GM23338 (cell line): ENCODE data around the gene MRPS6. TPM values are rescaled to one million over a fixed set of nuclear protein-coding genes. Genes with fewer than 3 reads are reported as not detected.

ENCODE experiments used
- ATAC-seq: fragments of 200-7000 bp; cut with Tn5 transposase; 3 replicates; pipeline ENCODE4 v1.9.1; 2020
- DNase-seq: peaks from one replicate; pipeline ENCODE4 v3.0.0-alpha.2; 2015; ENCODE audit warnings: low spot score
- H2AFZ ChIP-seq: fragments of 200-600 bp; sonication (generic); 2 replicates; pipeline ENCODE4 v1.8.0; 2016; ENCODE audit warnings: antibody characterized with exemption, mild to moderate bottlenecking, moderate library complexity
- H3F3A ChIP-seq: fragments of 200-600 bp; sonication (generic); replicated peaks from 2 replicates; pipeline ENCODE4 v1.8.0; 2017; ENCODE audit warnings: antibody characterized with exemption, mixed run types, low read depth
- H3K27ac ChIP-seq: fragments of 200-600 bp; sonication (generic); 2 replicates; pipeline ENCODE4 v1.6.1; 2016; ENCODE audit warnings: low read depth
- H3K27me3 ChIP-seq: fragments of 200-600 bp; sonication (generic); 2 replicates; pipeline ENCODE4 v1.8.0; 2016; ENCODE audit warnings: mild to moderate bottlenecking, mixed run types, moderate library complexity; ENCODE audit not compliant: insufficient read depth
- H3K36me3 ChIP-seq: fragments of 200-600 bp; sonication (generic); 2 replicates; pipeline ENCODE4 v1.8.0; 2016; ENCODE audit warnings: mild to moderate bottlenecking; ENCODE audit not compliant: insufficient read depth
- H3K4me1 ChIP-seq: fragments of 200-600 bp; sonication (generic); 2 replicates; pipeline ENCODE4 v1.8.0; 2016; ENCODE audit warnings: mild to moderate bottlenecking, moderate library complexity; ENCODE audit not compliant: insufficient read depth
- H3K4me2 ChIP-seq: fragments of 200-600 bp; sonication (generic); 2 replicates; pipeline ENCODE4 v1.7.1; 2017; ENCODE audit warnings: mixed run types
- H3K4me3 ChIP-seq: fragments of 200-600 bp; sonication (generic); 2 replicates; pipeline ENCODE4 v1.6.1; 2016; ENCODE audit warnings: mixed run types
- H3K79me2 ChIP-seq: fragments of 200-600 bp; sonication (generic); replicated peaks from 2 replicates; pipeline ENCODE4 v1.8.0; 2017; ENCODE audit warnings: mild to moderate bottlenecking; ENCODE audit not compliant: insufficient read depth
- H3K9me2 ChIP-seq: fragments of 200-600 bp; sonication (generic); 2 replicates; pipeline ENCODE4 v1.8.0; 2017; ENCODE audit not compliant: insufficient read depth
- H4K20me1 ChIP-seq: fragments of 200-600 bp; sonication (generic); replicated peaks from 2 replicates; pipeline ENCODE4 v1.8.0; 2017; ENCODE audit warnings: mild to moderate bottlenecking; ENCODE audit not compliant: insufficient read depth
- H3K27ac Mint-ChIP-seq: 2 replicates; pipeline ENCODE4 v1.8.0; 2020; ENCODE audit warnings: inconsistent platforms, mild to moderate bottlenecking, moderate library complexity, mixed read lengths
- H3K27me3 Mint-ChIP-seq: 3 replicates; pipeline ENCODE4 v1.8.0; 2022; ENCODE audit warnings: low read depth, mild to moderate bottlenecking, moderate library complexity, mixed read lengths, inconsistent platforms; ENCODE audit not compliant: insufficient read depth, poor library complexity
- H3K36me3 Mint-ChIP-seq: 3 replicates; pipeline ENCODE4 v1.8.0; 2021; ENCODE audit warnings: low read depth, mild to moderate bottlenecking, inconsistent platforms, moderate library complexity, mixed read lengths
- H3K4me1 Mint-ChIP-seq: 3 replicates; pipeline ENCODE4 v1.8.0; 2020; ENCODE audit warnings: mild to moderate bottlenecking, inconsistent platforms, mixed read lengths
- H3K4me3 Mint-ChIP-seq: 3 replicates; pipeline ENCODE4 v1.8.0; 2021; ENCODE audit warnings: moderate library complexity, mild to moderate bottlenecking, inconsistent platforms, mixed read lengths
- H3K9me3 Mint-ChIP-seq: 3 replicates; pipeline ENCODE4 v1.8.0; 2020; ENCODE audit warnings: moderate library complexity, mild to moderate bottlenecking, inconsistent platforms, mixed read lengths
- CREB1 ChIP-seq: fragments of 250-450 bp; sonication (Bioruptor Pico); IDR thresholded peaks from 2 replicates; pipeline ENCODE4 v1.5.0; 2020; ENCODE audit warnings: low read depth, mild to moderate bottlenecking, moderate library complexity
- ETS1 ChIP-seq: IDR thresholded peaks from 2 replicates; pipeline ENCODE4 v1.6.1; 2016; ENCODE audit warnings: antibody characterized with exemption
- EZH2 ChIP-seq: fragments of 200-600 bp; sonication (generic); IDR thresholded peaks from one replicate; pipeline ENCODE4 v1.8.0; 2017; ENCODE audit warnings: antibody characterized with exemption, mild to moderate bottlenecking, low read depth; ENCODE audit not compliant: unreplicated experiment
- EZH2phosphoT487 ChIP-seq: fragments of 200-600 bp; sonication (generic); IDR thresholded peaks from one replicate; pipeline ENCODE4 v1.8.1; 2018; ENCODE audit warnings: antibody characterized with exemption; ENCODE audit not compliant: unreplicated experiment
- JUNB ChIP-seq: IDR thresholded peaks from one replicate; pipeline ENCODE4 v1.6.1; 2016; ENCODE audit warnings: antibody characterized with exemption; ENCODE audit not compliant: unreplicated experiment
- NANOG ChIP-seq: IDR thresholded peaks from 2 replicates; pipeline ENCODE4 v1.6.1; 2016; ENCODE audit warnings: antibody characterized with exemption, borderline replicate concordance
- POLR2AphosphoS5 ChIP-seq: IDR thresholded peaks from 2 replicates; pipeline ENCODE4 v1.6.1; 2016; ENCODE audit warnings: antibody characterized with exemption, low read depth
- REST ChIP-seq: IDR thresholded peaks from one replicate; pipeline ENCODE4 v1.6.1; 2018; ENCODE audit warnings: antibody characterized with exemption; ENCODE audit not compliant: unreplicated experiment
- STAT1 ChIP-seq: IDR thresholded peaks from one replicate; pipeline ENCODE4 v1.6.1; 2016; ENCODE audit warnings: antibody characterized with exemption; ENCODE audit not compliant: unreplicated experiment
- ZNF114 ChIP-seq: fragments of 250-450 bp; sonication (Bioruptor Pico); IDR thresholded peaks from 2 replicates; pipeline ENCODE4 v1.5.0; 2020; ENCODE audit warnings: mild to moderate bottlenecking, moderate library complexity
- ZNF331 ChIP-seq: fragments of 250-450 bp; sonication (Bioruptor Pico); IDR thresholded peaks from 2 replicates; pipeline ENCODE4 v1.5.0; 2020; ENCODE audit warnings: low read depth, mild to moderate bottlenecking, moderate library complexity
- polyA plus RNA-seq: library from polyadenylated mRNA; unstranded; fragments of >200 nt; fragmentation: Nextera tagmentation; extraction: Ambion mirVana; gene quantifications from 2 replicates; pipeline ENCODE4 v1.2.1, GENCODE V29; 2016
- total RNA-seq: library from RNA; depleted of rRNA; stranded (reverse); fragments of >200 nt; shearing (Covaris generic); gene quantifications from 2 replicates; pipeline ENCODE4 v1.2.3, GENCODE V29; 2014
- TF ChIP-seq, protein P1 (sequence below), 2 experiments: fragments of 200-600 bp in 1 of 2; sonication (generic) in 1 of 2; conservative IDR thresholded peaks; 2 replicates each; pipeline versions ENCODE4 v1.5.1 to v1.6.1; 2016 to 2017; ENCODE audit warnings: antibody characterized with exemption in 2 of 2, low read depth in 2 of 2, mild to moderate bottlenecking in 2 of 2, moderate library complexity in 1 of 2
- TF ChIP-seq, protein P2 (sequence below): fragments of 250-450 bp; sonication (Bioruptor Pico); IDR thresholded peaks from 2 replicates; pipeline ENCODE4 v1.5.0; 2020; ENCODE audit warnings: mild to moderate bottlenecking, moderate library complexity

Gene MRPS6
- total and polyA plus RNA-seq, 2 experiments from 2014 or later: 80.5 to 242 TPM

DNA sequence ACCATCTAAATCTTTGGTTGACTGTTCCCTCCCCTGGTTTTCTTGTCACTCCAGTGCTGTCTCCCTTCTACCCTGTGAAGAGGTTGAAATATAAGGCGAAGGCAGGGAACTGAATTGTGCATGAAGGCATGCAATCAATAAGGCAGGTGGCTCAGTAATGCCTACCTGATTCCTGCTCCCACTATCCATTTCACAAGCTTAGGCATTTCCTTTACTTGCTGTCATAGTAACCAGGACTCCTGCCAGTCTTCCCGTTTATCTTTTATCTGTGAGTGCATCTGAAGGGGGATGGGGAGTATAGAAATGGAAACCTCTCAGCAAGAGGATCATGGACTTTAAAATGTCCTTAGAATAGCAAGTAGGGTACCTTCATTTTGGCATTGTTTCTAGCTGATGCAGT is 40.5 kb downstream of the MRPS6 start:
- Mint-ChIP-seq H3K4me3 (no peak overlapping the region), H3K27me3 (no peaks in the 10 kb centered on the region), H3K4me1 (peaks cover 50% of the 10 kb centered on the region), H3K27ac (0 out of 2 replicates have a peak overlapping the region, but pooled peaks have one; percentile 16), H3K9me3 (peaks cover 3% of the 10 kb centered on the region; the same call in 1 of the 3 replicates), H3K36me3 (peaks cover 21% of the 10 kb centered on the region)
- H3K4me2 ChIP-seq: peak overlapping the region; percentile 24; the same call in 1 of the 2 replicates
- no peaks in the 10 kb centered on the region; the same call in 1 of the 2 replicates for H3K9me2 ChIP-seq
- DNase-seq: peak; percentile 60
- TF ChIP-seq EZH2phosphoT487 (no peak), ZNF331 (CRISPR knock-in tag) (no peak), ZNF114 (CRISPR knock-in tag) (no peak), STAT1 (no peak), CREB1 (CRISPR knock-in tag) (no peak), POLR2AphosphoS5 (no peak), NANOG (no peak), JUNB (no peak), EZH2 (no peak), ETS1 (no peak), REST (no peak)
- TF ChIP-seq, protein P1, sequence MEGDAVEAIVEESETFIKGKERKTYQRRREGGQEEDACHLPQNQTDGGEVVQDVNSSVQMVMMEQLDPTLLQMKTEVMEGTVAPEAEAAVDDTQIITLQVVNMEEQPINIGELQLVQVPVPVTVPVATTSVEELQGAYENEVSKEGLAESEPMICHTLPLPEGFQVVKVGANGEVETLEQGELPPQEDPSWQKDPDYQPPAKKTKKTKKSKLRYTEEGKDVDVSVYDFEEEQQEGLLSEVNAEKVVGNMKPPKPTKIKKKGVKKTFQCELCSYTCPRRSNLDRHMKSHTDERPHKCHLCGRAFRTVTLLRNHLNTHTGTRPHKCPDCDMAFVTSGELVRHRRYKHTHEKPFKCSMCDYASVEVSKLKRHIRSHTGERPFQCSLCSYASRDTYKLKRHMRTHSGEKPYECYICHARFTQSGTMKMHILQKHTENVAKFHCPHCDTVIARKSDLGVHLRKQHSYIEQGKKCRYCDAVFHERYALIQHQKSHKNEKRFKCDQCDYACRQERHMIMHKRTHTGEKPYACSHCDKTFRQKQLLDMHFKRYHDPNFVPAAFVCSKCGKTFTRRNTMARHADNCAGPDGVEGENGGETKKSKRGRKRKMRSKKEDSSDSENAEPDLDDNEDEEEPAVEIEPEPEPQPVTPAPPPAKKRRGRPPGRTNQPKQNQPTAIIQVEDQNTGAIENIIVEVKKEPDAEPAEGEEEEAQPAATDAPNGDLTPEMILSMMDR (conservative IDR thresholded peaks at IDR 0.05; ENCODE audit: low read depth in 2 of 2): no peak
- TF ChIP-seq, protein P2, sequence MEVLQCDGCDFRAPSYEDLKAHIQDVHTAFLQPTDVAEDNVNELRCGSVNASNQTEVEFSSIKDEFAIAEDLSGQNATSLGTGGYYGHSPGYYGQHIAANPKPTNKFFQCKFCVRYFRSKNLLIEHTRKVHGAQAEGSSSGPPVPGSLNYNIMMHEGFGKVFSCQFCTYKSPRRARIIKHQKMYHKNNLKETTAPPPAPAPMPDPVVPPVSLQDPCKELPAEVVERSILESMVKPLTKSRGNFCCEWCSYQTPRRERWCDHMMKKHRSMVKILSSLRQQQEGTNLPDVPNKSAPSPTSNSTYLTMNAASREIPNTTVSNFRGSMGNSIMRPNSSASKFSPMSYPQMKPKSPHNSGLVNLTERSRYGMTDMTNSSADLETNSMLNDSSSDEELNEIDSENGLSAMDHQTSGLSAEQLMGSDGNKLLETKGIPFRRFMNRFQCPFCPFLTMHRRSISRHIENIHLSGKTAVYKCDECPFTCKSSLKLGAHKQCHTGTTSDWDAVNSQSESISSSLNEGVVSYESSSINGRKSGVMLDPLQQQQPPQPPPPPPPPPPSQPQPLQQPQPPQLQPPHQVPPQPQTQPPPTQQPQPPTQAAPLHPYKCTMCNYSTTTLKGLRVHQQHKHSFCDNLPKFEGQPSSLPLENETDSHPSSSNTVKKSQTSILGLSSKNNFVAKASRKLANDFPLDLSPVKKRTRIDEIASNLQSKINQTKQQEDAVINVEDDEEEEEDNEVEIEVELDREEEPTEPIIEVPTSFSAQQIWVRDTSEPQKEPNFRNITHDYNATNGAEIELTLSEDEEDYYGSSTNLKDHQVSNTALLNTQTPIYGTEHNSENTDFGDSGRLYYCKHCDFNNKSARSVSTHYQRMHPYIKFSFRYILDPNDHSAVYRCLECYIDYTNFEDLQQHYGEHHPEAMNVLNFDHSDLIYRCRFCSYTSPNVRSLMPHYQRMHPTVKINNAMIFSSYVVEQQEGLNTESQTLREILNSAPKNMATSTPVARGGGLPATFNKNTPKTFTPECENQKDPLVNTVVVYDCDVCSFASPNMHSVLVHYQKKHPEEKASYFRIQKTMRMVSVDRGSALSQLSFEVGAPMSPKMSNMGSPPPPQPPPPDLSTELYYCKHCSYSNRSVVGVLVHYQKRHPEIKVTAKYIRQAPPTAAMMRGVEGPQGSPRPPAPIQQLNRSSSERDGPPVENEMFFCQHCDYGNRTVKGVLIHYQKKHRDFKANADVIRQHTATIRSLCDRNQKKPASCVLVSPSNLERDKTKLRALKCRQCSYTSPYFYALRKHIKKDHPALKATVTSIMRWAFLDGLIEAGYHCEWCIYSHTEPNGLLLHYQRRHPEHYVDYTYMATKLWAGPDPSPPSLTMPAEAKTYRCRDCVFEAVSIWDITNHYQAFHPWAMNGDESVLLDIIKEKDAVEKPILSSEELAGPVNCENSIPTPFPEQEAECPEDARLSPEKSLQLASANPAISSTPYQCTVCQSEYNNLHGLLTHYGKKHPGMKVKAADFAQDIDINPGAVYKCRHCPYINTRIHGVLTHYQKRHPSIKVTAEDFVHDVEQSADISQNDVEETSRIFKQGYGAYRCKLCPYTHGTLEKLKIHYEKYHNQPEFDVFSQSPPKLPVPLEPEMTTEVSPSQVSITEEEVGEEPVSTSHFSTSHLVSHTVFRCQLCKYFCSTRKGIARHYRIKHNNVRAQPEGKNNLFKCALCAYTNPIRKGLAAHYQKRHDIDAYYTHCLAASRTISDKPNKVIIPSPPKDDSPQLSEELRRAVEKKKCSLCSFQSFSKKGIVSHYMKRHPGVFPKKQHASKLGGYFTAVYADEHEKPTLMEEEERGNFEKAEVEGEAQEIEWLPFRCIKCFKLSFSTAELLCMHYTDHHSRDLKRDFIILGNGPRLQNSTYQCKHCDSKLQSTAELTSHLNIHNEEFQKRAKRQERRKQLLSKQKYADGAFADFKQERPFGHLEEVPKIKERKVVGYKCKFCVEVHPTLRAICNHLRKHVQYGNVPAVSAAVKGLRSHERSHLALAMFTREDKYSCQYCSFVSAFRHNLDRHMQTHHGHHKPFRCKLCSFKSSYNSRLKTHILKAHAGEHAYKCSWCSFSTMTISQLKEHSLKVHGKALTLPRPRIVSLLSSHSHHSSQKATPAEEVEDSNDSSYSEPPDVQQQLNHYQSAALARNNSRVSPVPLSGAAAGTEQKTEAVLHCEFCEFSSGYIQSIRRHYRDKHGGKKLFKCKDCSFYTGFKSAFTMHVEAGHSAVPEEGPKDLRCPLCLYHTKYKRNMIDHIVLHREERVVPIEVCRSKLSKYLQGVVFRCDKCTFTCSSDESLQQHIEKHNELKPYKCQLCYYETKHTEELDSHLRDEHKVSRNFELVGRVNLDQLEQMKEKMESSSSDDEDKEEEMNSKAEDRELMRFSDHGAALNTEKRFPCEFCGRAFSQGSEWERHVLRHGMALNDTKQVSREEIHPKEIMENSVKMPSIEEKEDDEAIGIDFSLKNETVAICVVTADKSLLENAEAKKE (CRISPR knock-in tag): no peak
- peaks cover 92% of the 10 kb centered on the region for H3K79me2 ChIP-seq
- peaks cover 26% of the 10 kb centered on the region; the same call in 1 of the 2 replicates for H4K20me1 ChIP-seq
- ATAC-seq: peak; percentile 72
- H3K27me3 ChIP-seq: no peaks in the 10 kb centered on the region
- no peak overlapping the region for H2AFZ ChIP-seq
- no peaks in the 10 kb centered on the region for H3F3A ChIP-seq
- H3K36me3 ChIP-seq: no peaks in the 10 kb centered on the region
- H3K4me1 ChIP-seq: peaks cover 31% of the 10 kb centered on the region
- no peak overlapping the region for H3K4me3 ChIP-seq
- no peak overlapping the region for H3K27ac ChIP-seq
